SK-N-SH (cell line): ENCODE data around the gene NTSR2.

Experiments used
- CTCF ChIP-seq: fragments of 200-600 bp; sonication (generic); IDR thresholded peaks from 2 replicates; pipeline ENCODE4 v1.6.1; 2017; ENCODE audit warnings: antibody characterized with exemption, mild to moderate bottlenecking, moderate library complexity
- EP300 ChIP-seq, 2 experiments: IDR thresholded peaks; 2 replicates each; pipeline versions ENCODE4 v1.4.0 to v1.6.1; 2012; ENCODE audit warnings: borderline replicate concordance in 1 of 2, low read depth in 1 of 2, low read length in 1 of 2
- FOXJ3 ChIP-seq: sonication (generic); formaldehyde crosslinking; IDR thresholded peaks from 2 replicates; pipeline ENCODE4 v1.5.1; 2020; ENCODE audit warnings: mild to moderate bottlenecking, missing genetic modification reagents
- GATA2 ChIP-seq: sonication (generic); formaldehyde crosslinking; IDR thresholded peaks from 2 replicates; pipeline ENCODE4 v1.5.0; 2020; ENCODE audit warnings: mild to moderate bottlenecking, missing genetic modification reagents
- JUND ChIP-seq: IDR thresholded peaks from 2 replicates; pipeline ENCODE4 v1.4.0; 2012
- MAX ChIP-seq: IDR thresholded peaks from 2 replicates; pipeline ENCODE4 v1.4.0; 2012; ENCODE audit warnings: low read depth
- MXI1 ChIP-seq: IDR thresholded peaks from 2 replicates; pipeline ENCODE4 v1.6.1; 2012; ENCODE audit warnings: mild to moderate bottlenecking, low read depth, low read length, improper control_type of control experiment
- POLR2AphosphoS5 ChIP-seq: IDR thresholded peaks from 2 replicates; pipeline ENCODE4 v1.6.1; 2012; ENCODE audit warnings: low read depth, low read length
- TAF1 ChIP-seq: IDR thresholded peaks from 2 replicates; pipeline ENCODE4 v1.6.1; 2012; ENCODE audit warnings: low read depth, mild to moderate bottlenecking, low read length, moderate library complexity, borderline replicate concordance
- TF ChIP-seq, protein P1 (sequence below): fragments of 150-350 bp; IDR thresholded peaks from 2 replicates; pipeline ENCODE4 v1.6.1; 2017; ENCODE audit warnings: antibody characterized with exemption, low read length, low read depth, borderline replicate concordance

- TF ChIP-seq CTCF: no peak
- TF ChIP-seq FOXJ3 (CRISPR knock-in tag): no peak
- TF ChIP-seq, protein P1, sequence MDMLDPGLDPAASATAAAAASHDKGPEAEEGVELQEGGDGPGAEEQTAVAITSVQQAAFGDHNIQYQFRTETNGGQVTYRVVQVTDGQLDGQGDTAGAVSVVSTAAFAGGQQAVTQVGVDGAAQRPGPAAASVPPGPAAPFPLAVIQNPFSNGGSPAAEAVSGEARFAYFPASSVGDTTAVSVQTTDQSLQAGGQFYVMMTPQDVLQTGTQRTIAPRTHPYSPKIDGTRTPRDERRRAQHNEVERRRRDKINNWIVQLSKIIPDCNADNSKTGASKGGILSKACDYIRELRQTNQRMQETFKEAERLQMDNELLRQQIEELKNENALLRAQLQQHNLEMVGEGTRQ: no peak
- no peak for TF ChIP-seq GATA2 (CRISPR knock-in tag)
- no peak for TF ChIP-seq MXI1
- no peak for TF ChIP-seq MAX
- TF ChIP-seq JUND: no peak
- no peak for TF ChIP-seq TAF1
- TF ChIP-seq EP300 (IDR thresholded peaks at IDR 0.05; ENCODE audit: borderline replicate concordance in 1 of 2, low read depth in 1 of 2, low read length in 1 of 2): no peak
- TF ChIP-seq POLR2AphosphoS5: no peak
These were observed 10.3 kb upstream of the NTSR2 start for GRCh38 chr2:11680182-11680900.
